NCI-H82 treated with DMSO at 0.1 percent for 48 hours (cell line): ENCODE data around the gene SPHK1.

Experiments used
- DNase-seq: peaks from one replicate; lab custom pipeline; 2025; ENCODE audit not compliant: unreplicated experiment; lab: John Stamatoyannopoulos, UW

SPHK1 gene

GRCh38 chr17:76384987-76385891 lies 830 bp downstream of the SPHK1 start:
- DNase-seq, result no peak

GRCh38 chr17:76385892-76386786 lies 1.7 kb downstream of the SPHK1 start:
- peak; percentile 69 for DNase-seq

- DNase-seq, result no peak
Observed at GRCh38 chr17:76386966-76387765, 2.8 kb downstream of the SPHK1 start.

- no peak for DNase-seq
Observed at GRCh38 chr17:76388966-76389888, 4.8 kb downstream of the SPHK1 start.

DNA sequence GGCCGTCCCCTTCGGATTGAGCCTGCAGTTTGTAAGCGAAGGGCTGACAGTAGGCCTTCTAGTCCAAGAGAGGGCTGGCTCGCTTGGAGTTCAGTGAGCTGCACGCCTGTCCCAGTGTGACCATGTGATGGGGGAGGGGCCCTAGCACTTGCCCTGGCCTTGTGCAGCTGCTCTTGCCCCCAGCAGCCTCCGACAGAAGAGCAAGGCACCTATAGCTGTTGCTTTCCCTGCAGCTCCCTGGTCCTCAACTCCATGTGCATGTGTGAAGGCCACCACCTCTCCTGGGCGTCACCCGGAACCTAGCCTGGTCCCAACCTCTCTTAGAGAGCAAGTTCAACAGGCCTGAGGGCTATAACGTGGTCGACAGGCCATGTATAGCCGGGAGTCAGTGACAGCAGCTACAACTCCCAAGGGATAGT lies 5.6 kb downstream of the SPHK1 start:
- DNase-seq, result no peak

DNA sequence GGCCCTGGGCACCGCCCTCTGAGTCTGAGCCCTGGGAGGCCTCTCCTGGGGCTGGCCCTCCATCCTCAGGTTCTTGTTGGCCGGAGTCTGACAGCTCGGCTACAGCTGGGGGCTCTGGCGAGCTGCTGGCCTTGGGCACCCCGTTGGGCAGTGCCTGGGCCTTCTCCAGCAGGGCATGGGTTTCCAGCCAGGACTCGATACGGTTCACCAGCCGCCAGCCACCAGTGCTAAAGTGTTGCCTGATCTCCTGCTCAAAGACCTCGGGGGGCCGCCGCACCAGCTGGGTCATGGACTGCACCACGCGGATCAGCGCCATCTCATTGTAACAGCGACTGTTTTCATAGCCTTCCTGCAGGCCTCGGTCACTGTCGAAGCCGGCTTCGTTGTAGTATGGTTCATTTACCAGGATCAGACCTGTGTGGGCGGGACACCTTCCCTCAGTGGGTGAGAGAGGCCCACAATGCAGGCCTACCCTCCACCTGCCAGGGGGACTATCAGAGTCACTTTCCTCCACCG lies 6.8 kb downstream of the SPHK1 start:
- no peak for DNase-seq

DNA sequence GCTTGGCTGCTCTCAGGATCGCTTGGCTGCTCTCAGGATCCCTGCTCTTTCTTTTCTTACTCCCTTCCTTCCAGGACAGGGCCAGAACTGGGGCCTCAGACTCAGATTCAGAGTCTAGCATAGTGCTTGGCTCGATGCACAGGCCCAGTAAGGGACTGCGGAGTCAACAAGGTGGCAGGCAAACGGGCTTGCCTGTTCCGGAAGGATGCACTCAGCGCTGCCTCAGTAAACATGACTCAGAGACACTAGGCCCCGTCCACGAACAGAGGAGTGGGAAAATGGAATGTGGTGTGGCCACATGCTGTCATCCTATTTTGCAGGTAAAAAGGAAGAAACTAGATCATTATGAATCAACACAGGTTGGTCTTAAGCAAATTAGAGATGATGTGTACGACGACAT lies 9.8 kb downstream of the SPHK1 start:
- no peak for DNase-seq

DNA sequence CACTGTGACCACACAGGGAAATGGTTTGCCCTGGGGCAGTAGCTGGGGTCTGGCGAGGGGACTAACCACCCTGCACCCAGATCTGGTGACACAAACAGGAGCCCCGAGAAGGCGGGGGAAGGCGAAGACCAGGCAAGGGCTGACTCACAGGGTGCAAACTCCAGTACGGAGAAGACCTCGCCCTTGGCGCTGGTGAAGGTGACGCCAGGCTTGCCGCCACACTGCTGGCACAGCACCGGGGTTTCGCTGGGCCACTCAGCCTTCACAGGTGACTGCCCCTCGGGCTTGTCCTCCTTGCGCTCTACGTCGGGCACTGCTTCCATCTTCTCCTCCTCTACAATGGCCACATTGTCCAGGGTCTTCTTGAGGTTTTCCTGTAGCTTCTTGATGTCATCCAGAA lies 11.6 kb downstream of the SPHK1 start:
- no peak for DNase-seq

DNA sequence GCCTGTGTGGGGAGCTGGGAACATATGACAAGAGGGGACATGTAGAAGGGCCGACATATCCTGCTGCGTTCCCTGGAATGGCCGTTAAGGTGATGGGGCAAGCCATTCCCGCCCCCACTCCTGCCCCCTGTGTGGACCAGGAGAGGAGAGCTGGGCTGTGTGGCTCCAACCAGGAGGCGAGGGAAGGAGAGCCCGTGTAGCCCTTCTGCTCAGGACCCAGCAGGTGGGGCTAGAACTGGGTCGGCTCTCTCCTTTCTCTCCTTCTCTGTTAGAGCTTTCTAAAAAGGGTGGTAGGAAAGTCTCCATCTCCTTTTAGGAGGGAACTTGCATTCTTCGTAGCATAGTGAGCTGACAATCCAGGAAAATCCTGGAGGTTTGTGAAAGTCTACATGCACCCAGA lies 12.8 kb downstream of the SPHK1 start:
- DNase-seq, result no peak

GRCh38 chr17:76397687-76398522 lies 13.5 kb downstream of the SPHK1 start:
- DNase-seq, result no peak

DNA sequence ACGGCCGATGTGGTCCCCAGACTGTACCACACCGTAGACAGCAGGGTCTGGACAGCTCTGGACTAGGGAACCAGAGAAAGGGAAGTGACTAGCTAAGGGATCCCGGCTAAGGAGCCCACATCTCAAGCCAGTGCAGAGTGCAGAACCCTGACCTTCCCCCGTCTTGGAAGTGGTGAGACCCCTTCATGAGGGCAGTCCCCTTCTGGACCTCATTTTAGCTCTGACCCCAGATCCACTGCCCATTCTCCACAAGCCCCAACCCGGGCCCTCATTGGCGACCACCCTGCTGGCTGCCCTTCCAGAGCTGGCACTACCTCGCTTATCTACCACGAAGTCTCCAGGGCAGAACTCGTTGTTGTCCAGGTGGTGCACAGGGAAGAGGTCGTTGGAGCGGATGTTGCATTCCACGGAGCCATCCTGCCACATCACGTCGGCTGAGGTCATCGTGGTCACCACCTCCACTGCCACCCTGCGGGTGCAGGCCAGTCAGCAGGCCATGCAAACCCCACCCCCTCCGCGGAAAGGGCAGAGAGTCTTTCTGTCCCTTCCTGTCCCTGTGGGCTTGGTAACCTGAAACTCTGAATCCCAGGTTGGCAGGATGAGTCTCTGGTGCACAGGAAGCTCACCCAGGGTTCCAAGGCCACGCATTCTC lies 14.2 kb downstream of the SPHK1 start:
- no peak for DNase-seq

GRCh38 chr17:76399175-76400172 lies 15.1 kb downstream of the SPHK1 start:
- no peak for DNase-seq

- DNase-seq, result no peak
Observed at GRCh38 chr17:76402711-76403110, 18.3 kb downstream of the SPHK1 start.

DNA sequence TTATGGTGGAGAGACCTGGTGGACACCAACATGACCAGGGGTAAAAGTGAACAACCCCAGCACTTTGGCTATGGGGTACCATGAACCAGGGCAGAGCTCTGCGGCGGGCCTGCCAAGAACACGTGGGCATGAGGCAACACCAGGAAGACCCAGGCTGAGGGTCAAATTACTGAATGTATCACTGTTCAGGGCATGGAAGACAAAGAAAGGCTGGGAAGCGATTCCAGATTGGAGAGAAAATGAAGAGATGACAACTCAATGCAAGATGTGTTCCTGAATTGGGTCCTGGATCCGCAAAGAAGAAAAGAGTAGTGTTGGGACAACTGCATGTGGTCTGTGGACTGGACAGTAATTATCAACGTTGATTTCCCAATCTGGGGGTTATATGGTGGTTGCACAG lies 19.8 kb downstream of the SPHK1 start:
- DNase-seq, result no peak

DNA sequence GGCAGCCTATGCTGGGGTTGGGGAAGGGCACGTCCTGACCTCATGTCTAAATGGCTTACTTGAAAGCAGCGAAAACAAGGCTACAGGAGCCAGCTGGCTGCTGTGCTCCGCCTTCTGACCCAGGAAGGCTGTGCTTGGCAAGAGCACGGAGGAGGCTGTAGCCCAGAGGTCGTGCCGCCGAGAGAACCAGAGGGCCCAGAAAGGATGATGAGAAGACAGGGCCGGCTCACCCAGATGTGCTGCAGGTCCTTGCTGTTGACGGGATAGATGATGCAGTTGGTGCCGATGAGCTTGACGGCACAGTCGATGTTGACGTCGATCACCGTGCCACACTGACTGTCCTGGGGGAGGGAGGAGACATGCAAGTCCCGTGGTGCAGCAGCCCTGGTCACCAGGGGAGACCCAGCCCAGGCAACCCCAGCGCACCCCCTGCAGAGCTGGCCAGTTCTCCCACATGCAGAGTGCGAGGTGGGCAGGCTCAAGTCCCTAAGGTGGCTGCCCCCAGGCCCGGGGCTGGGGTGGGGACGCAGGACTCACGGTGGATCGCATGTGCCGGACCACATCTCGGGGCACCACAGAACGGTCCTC lies 20.7 kb downstream of the SPHK1 start:
- DNase-seq, result no peak

DNA sequence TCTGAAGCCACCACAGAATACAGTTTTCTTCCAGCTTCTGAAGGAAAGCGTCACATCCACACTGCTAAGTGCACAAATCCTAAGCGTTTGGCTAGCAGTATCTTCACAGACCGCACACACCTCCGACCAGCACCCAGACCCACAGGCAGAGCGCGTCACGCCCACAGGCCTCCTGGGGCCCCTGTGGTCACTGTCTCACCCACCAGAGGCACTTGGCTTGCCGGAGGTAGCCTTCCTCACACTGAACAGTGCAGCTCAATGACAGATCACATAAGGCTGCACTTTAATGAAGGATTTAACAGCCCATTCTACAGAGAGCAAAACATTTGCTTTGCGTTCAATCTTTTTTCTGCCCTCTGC lies 21.2 kb downstream of the SPHK1 start:
- DNase-seq, result no peak
